Psoas muscle (tissue), 8 donors: ENCODE measurements around the gene DRAXIN. TPM values are rescaled to one million over a fixed set of nuclear protein-coding genes. Genes with fewer than 3 reads are reported as not detected.

Source experiments
- ATAC-seq, 4 donors: fragments of 200-7000 bp; cut with Tn5 transposase; one replicate each; pipeline ENCODE4 v1.9.1; 2020; ENCODE audit warnings: moderate library complexity in 3 of 4, mild to moderate bottlenecking in 2 of 4
- DNase-seq, 2 donors: peaks; one replicate each; pipeline ENCODE4 v3.0.0-alpha.2; 2020
- H3K27ac ChIP-seq: fragments of 200-600 bp; one replicate; pipeline ENCODE4 v1.8.0; 2022
- H3K27me3 ChIP-seq, 3 donors: fragments of 200-600 bp in 1 of 3; one replicate each; pipeline versions ENCODE4 v1.6.1 to v1.8.0; 2013 to 2022; ENCODE audit warnings: low read length in 2 of 3, mild to moderate bottlenecking in 2 of 3, moderate library complexity in 1 of 3; ENCODE audit not compliant: insufficient read depth in 3 of 3
- H3K36me3 ChIP-seq, 2 donors: fragments of 200-600 bp in 1 of 2; one replicate each; pipeline versions ENCODE4 v1.6.1 to v1.8.0; 2013 to 2022; ENCODE audit warnings: low read depth in 1 of 2, mild to moderate bottlenecking in 1 of 2, moderate library complexity in 1 of 2; ENCODE audit not compliant: insufficient read depth in 1 of 2
- H3K4me1 ChIP-seq: fragments of 200-600 bp; one replicate; pipeline ENCODE4 v1.8.0; 2022
- H3K4me3 ChIP-seq: fragments of 200-600 bp; one replicate; pipeline ENCODE4 v1.8.0; 2022; ENCODE audit warnings: mild to moderate bottlenecking
- H3K9me3 ChIP-seq: fragments of 200-600 bp; one replicate; pipeline ENCODE4 v1.8.0; 2022
- CTCF ChIP-seq: fragments of 200-600 bp; IDR thresholded peaks from one replicate; pipeline ENCODE4 v1.8.0; 2022; ENCODE audit warnings: antibody characterized with exemption
- WGBS, 3 donors: extraction: QIAGEN DNeasy Blood & Tissue Kit; methylation state at CpG; one replicate each; pipeline versions ENCODE4 v1.1.6 to v1.1.7; 2013; 5-methylcytosine and 5-hydroxymethylcytosine counted together
- intact Hi-C, 2 donors: fragments of 100-400 bp; cut with DNase I; formaldehyde crosslinking; loops; one replicate each; pipeline versions ENCODE4 v1.11.0 to v1.14.2; 2022
- polyA plus RNA-seq, 3 donors: library from polyadenylated mRNA; stranded (reverse); fragments of 200-250 nt; gene quantifications; one replicate each; pipeline ENCODE4 v1.2.3, GENCODE V29; 2013
- total RNA-seq, 4 donors: library from RNA; stranded (reverse); fragmentation: NEBNext Ultra II Directional in 2 of 4; extraction: Animal tissue kit (Norgen Biotek cat#: 25700) in 2 of 4; gene quantifications; one replicate each; pipeline versions ENCODE4 v1.2.1 to v1.2.4, GENCODE V29; 2021 to 2023
- donor health status: healthy with polysubstance abuse.
- donor health status: DM: no; HTN: no; CAD: no; lungs with moderate emphysema.
- donor health status: Bipolar disorder and iron deficiency.
- donor health status: healthy.
- donor health status: DM: yes; HTN: yes; CAD: no.
- donor health status: DM: no; HTN: no; CAD: no.
- donor health status: DM: no; HTN: no; CAD: no.
- donor health status: DM: yes; HTN: yes; CAD: no.

DRAXIN gene
- total and polyA plus RNA-seq, 7 donors = 0.01 to 0.65 (median 0.04) TPM; not detected in 4

- Histone ChIP-seq H3K27ac (no peak overlapping the region), H3K4me1 (peaks cover 11% of the 10 kb centered on the region), H3K9me3 (no peaks in the 10 kb centered on the region), H3K27me3 (peaks cover 0 to 7% (median 6%) of the 10 kb centered on the region in 3 donors), H3K4me3 (peak overlapping the region; percentile 77), H3K36me3 (peaks cover 0 to 14% of the 10 kb centered on the region in 2 donors)
- WGBS, 3 donors = 74 to 85% (median 75%) methylated on average over 5 to 7 of the region's 7 CpGs
- ATAC-seq (no peak), DNase-seq (peak in 1 of 2 donors; percentile 51)
- TF ChIP-seq CTCF = no peak
- intact Hi-C loops = loop anchor here (2.0 to 5.0 kb wide), 2 partner anchors 61 to 64 kb away; no protein-coding TSS in a partner anchor
Measured at GRCh38 chr1:11653861-11654136, 37.7 kb upstream of the DRAXIN start.

GRCh38 chr1:11654137-11654938 lies 37.2 kb upstream of the DRAXIN start, which contains the start of the genes FBXO2 and FBXO44:
Gene FBXO2, minus strand, starts transcription at chr1:11654429. Its CDS starts 89 bp downstream, at chr1:11654340.
Gene FBXO44, plus strand, starts transcription at chr1:11654877. Its CDS starts 959 bp downstream, at chr1:11655836.
- Histone ChIP-seq H3K27me3 (peaks cover 0 to 7% (median 5%) of the 10 kb centered on the region in 3 donors), H3K27ac (no peak within 1 kb of the TSS), H3K4me3 (peak within 1 kb of the TSS; percentile 77), H3K36me3 (peaks cover 0 to 18% of the 10 kb centered on the region in 2 donors), H3K4me1 (peaks cover 11% of the 10 kb centered on the region), H3K9me3 (no peaks in the 10 kb centered on the region)
- ATAC-seq = peak; percentile 67 to 81 (median 69)
- intact Hi-C loops = loop anchor here in 1 of 2 donors (5.0 kb wide), 1 partner anchor 63 kb away; no protein-coding TSS in a partner anchor
- no peak for TF ChIP-seq CTCF
- 6 to 9% (median 8%) methylated on average over 46 to 94 of the region's 94 CpGs for WGBS, 3 donors
- DNase-seq = peak; percentile 48 to 67

GRCh38 chr1:11654939-11655808 lies 36.3 kb upstream of the DRAXIN start:
- Histone ChIP-seq H3K4me1 (peaks cover 9% of the 10 kb centered on the region), H3K27ac (no peak overlapping the region), H3K9me3 (no peaks in the 10 kb centered on the region), H3K36me3 (peaks cover 2 to 23% of the 10 kb centered on the region in 2 donors), H3K27me3 (peaks cover 0 to 4% (median 2%) of the 10 kb centered on the region in 3 donors), H3K4me3 (peak overlapping the region; percentile 77)
- intact Hi-C loops = loop anchor here in 1 of 2 donors (5.0 kb wide), 1 partner anchor 62 kb away; no protein-coding TSS in a partner anchor
- ATAC-seq = peak; percentile 2 to 32 (median 8)
- no peak for TF ChIP-seq CTCF
- no peak for DNase-seq
- WGBS, 3 donors = 10 to 17% (median 15%) methylated on average over 24 to 45 of the region's 45 CpGs

- Histone ChIP-seq H3K4me1 (peaks cover 7% of the 10 kb centered on the region), H3K4me3 (no peak overlapping the region), H3K9me3 (no peaks in the 10 kb centered on the region), H3K36me3 (peaks cover 2 to 36% of the 10 kb centered on the region in 2 donors), H3K27ac (no peak overlapping the region), H3K27me3 (no peaks in the 10 kb centered on the region)
- 61 to 77% (median 68%) methylated on average over 6 of the region's 6 CpGs for WGBS, 3 donors
- ATAC-seq (no peak), DNase-seq (no peak)
- intact Hi-C loops = no loop called here
- TF ChIP-seq CTCF = no peak
Measured at GRCh38 chr1:11657654-11658053, 33.9 kb upstream of the DRAXIN start.
